IPS-18a (cell line): ENCODE measurements around the gene OTOG.
"Not testable (repeated sequence)": the region's sequence is repeated elsewhere in the genome, so short reads cannot be mapped to it uniquely, and the experiment has no call there.

Experiments
- H3K27ac ChIP-seq: one replicate; pipeline ENCODE4 v1.5.1; 2013; ENCODE audit warnings: low read length
- H3K27me3 ChIP-seq: one replicate; pipeline ENCODE4 v1.6.1; 2013; ENCODE audit warnings: mild to moderate bottlenecking, low read length; ENCODE audit not compliant: control insufficient read depth, insufficient read depth
- H3K36me3 ChIP-seq: one replicate; pipeline ENCODE4 v1.6.1; 2013; ENCODE audit warnings: low read depth, low read length; ENCODE audit not compliant: control insufficient read depth
- H3K4me1 ChIP-seq: one replicate; pipeline ENCODE4 v1.6.1; 2013; ENCODE audit warnings: low read depth, low read length; ENCODE audit not compliant: control insufficient read depth
- H3K4me3 ChIP-seq: one replicate; pipeline ENCODE4 v1.5.1; 2013; ENCODE audit warnings: low read length
- H3K9ac ChIP-seq: one replicate; pipeline ENCODE4 v1.6.1; 2013; ENCODE audit warnings: mild to moderate bottlenecking, low read length, moderate library complexity
- H3K9me3 ChIP-seq: one replicate; pipeline ENCODE4 v1.6.1; 2013; ENCODE audit warnings: low read depth, low read length; ENCODE audit not compliant: control insufficient read depth

The OTOG gene

GRCh38 chr11:17611049-17611448, 64.0 kb downstream of the OTOG start:
- no peak overlapping the region for H3K9ac ChIP-seq
- H3K27ac ChIP-seq: no peak overlapping the region
- H3K9me3 ChIP-seq: no peaks in the 10 kb centered on the region
- no peaks in the 10 kb centered on the region for H3K27me3 ChIP-seq
- no peaks in the 10 kb centered on the region for H3K4me1 ChIP-seq
- no peak overlapping the region for H3K4me3 ChIP-seq
- H3K36me3 ChIP-seq: no peaks in the 10 kb centered on the region

DNA sequence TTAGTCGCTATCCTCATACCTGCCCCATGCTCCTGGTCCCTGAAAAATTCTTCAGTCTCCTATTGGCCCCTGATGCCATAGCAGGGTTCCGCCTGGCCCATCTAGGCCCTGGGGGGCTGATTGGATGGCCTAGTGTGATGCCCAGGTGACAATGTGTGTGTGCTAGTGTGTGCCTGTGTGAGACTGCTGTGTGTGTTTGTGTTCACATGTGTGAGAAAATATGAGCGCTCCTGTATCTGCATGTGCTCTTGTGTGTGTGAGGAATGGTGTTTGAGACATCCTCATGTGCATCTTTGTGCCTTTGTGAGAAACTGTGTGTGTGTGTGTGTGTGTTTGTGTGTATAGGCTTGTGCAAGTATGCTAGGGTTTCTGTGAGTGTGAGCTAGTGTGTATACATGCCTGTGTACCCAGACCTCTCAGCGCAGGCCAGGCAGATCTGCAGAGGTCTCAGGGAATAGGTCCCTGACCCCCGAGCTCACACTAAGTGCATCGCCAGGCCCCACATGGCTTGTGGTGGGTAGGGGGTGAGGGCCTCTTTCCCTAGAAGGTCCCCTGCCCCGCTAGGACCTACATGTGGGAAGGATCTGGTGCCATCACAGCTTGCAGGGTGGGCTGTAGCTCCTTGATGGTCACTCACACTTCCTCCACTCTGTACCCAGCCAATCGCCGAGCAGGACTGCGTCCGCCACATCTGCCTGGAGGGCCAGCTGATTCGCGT, 64.6 kb downstream of the OTOG start:
- no peaks in the 10 kb centered on the region for H3K9me3 ChIP-seq
- no peak overlapping the region for H3K27ac ChIP-seq
- H3K36me3 ChIP-seq: no peaks in the 10 kb centered on the region
- H3K27me3 ChIP-seq: no peaks in the 10 kb centered on the region
- H3K4me1 ChIP-seq: no peaks in the 10 kb centered on the region
- no peak overlapping the region for H3K9ac ChIP-seq
- H3K4me3 ChIP-seq: no peak overlapping the region

GRCh38 chr11:17612221-17613188, 65.4 kb downstream of the OTOG start:
- no peaks in the 10 kb centered on the region for H3K36me3 ChIP-seq
- no peak overlapping the region for H3K27ac ChIP-seq
- no peak overlapping the region for H3K4me3 ChIP-seq
- H3K4me1 ChIP-seq: no peaks in the 10 kb centered on the region
- H3K9me3 ChIP-seq: no peaks in the 10 kb centered on the region
- H3K27me3 ChIP-seq: no peaks in the 10 kb centered on the region
- H3K9ac ChIP-seq: no peak overlapping the region

DNA sequence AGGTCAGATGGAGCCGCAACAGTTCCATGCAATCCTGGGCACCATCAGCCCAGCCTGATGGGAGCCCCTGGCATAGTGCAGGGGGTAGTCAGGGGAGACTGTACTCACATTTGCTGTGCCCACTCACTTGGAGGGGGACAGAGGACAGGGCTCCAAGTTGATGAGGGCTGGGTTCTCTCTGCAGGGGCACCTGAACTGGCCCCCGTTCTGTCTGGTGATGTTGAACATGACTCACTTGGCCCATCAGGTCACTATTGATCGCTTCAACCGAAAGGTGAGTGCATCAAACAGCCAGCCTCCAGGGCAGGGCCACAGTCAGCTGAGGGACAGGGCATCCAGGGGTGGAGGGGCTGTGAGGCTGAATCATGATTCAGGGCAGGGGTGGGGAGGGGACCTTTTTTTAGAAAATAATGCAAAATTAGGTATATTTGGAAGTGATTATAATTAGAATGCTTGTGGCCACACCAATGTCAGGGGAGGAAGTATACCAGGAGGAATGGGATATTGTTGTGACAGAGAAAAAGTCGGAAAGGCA, 66.4 kb downstream of the OTOG start:
- Histone ChIP-seq H3K4me3 (no peak overlapping the region), H3K27me3 (no peaks in the 10 kb centered on the region), H3K36me3 (no peaks in the 10 kb centered on the region), H3K9me3 (no peaks in the 10 kb centered on the region), H3K27ac (no peak overlapping the region), H3K4me1 (no peaks in the 10 kb centered on the region), H3K9ac (no peak overlapping the region)

- Histone ChIP-seq H3K4me1 (no peaks in the 10 kb centered on the region), H3K27me3 (no peaks in the 10 kb centered on the region), H3K9ac (no peak overlapping the region), H3K36me3 (no peaks in the 10 kb centered on the region), H3K4me3 (no peak overlapping the region), H3K27ac (no peak overlapping the region), H3K9me3 (no peaks in the 10 kb centered on the region)
These were observed 66.9 kb downstream of the OTOG start for GRCh38 chr11:17613983-17614382.

DNA sequence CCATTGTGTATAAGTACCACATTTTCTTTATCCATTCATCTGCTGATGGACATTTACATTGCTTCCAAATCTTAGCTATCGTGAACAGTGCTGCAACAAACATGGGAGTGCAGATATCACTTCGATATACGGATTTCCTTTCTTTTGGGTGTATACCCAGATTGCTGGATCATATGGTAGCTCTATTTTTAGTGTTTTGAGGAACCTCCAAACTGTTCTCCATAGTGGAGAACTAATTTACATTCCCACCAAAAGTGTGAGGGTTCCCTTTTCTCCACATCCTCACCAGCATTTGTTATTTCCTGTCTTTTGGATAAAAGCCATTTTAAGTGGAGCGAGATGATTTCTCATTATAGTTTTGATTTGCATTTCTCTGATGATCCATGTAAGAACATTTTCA, 75.7 kb downstream of the OTOG start:
- H3K27ac ChIP-seq, H3K4me3 ChIP-seq, H3K4me1 ChIP-seq, H3K27me3 ChIP-seq, H3K9ac ChIP-seq, H3K36me3 ChIP-seq, H3K9me3 ChIP-seq: not testable (repeated sequence)

- H3K27me3 ChIP-seq: no peaks in the 10 kb centered on the region
- H3K27ac ChIP-seq: no peak overlapping the region
- H3K36me3 ChIP-seq: no peaks in the 10 kb centered on the region
- H3K4me3 ChIP-seq: no peak overlapping the region
- H3K4me1 ChIP-seq: no peaks in the 10 kb centered on the region
- no peak overlapping the region for H3K9ac ChIP-seq
- no peaks in the 10 kb centered on the region for H3K9me3 ChIP-seq
These were observed 82.1 kb downstream of the OTOG start for GRCh38 chr11:17629113-17629512.

DNA sequence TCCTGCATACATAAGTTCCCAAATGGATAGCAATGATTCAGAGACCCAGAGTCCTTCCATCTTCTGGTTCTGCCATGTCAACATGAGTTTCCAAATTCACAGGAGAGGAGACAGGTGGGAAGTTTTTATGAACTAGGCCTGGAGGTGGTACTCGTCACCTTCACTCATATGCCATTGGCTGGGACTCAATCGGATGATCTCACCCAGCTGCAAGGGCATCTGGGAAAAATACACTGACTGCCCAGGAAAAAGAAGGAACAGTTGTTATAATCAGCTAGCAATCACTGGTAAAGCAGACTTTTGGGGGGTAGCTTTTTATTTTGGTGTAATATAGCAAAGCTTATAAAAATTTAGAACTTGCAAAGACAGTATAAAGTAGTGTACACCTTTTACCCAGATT, 83.9 kb downstream of the OTOG start:
- Histone ChIP-seq H3K9ac (no peak overlapping the region), H3K4me1 (no peaks in the 10 kb centered on the region), H3K9me3 (no peaks in the 10 kb centered on the region), H3K27ac (no peak overlapping the region), H3K27me3 (no peaks in the 10 kb centered on the region), H3K36me3 (no peaks in the 10 kb centered on the region), H3K4me3 (no peak overlapping the region)

GRCh38 chr11:17631702-17632365, 84.8 kb downstream of the OTOG start:
- Histone ChIP-seq H3K4me1 (no peaks in the 10 kb centered on the region), H3K27me3 (no peaks in the 10 kb centered on the region), H3K36me3 (no peaks in the 10 kb centered on the region), H3K9me3 (no peaks in the 10 kb centered on the region), H3K9ac (no peak overlapping the region), H3K4me3 (no peak overlapping the region), H3K27ac (no peak overlapping the region)

GRCh38 chr11:17633279-17633986, 86.4 kb downstream of the OTOG start:
- Histone ChIP-seq H3K9ac (no peak overlapping the region), H3K4me1 (no peaks in the 10 kb centered on the region), H3K27ac (no peak overlapping the region), H3K9me3 (no peaks in the 10 kb centered on the region), H3K27me3 (no peaks in the 10 kb centered on the region), H3K4me3 (no peak overlapping the region), H3K36me3 (no peaks in the 10 kb centered on the region)
